Esophagus squamous epithelium (tissue), 4 donors: ENCODE measurements around the gene PPFIA2.

Source experiments
- CTCF ChIP-seq, 6 experiments: fragments of 450-650 bp in 4 of 6; fragments of 200-600 bp in 2 of 6; sonication (generic) in 2 of 6; IDR thresholded peaks; one replicate each; pipeline ENCODE4 v1.5.1; 2016 to 2019; ENCODE audit warnings: antibody characterized with exemption in 6 of 6, mild to moderate bottlenecking in 4 of 6, moderate library complexity in 4 of 6
- POLR2A ChIP-seq, 4 donors: fragments of 450-650 bp; IDR thresholded peaks; one replicate each; pipeline ENCODE4 v1.6.1; 2017; ENCODE audit warnings: antibody characterized with exemption in 4 of 4, mild to moderate bottlenecking in 4 of 4, moderate library complexity in 3 of 4

GRCh38 chr12:81386101-81386500, 373.0 kb downstream of the PPFIA2 start:
- no peak for TF ChIP-seq POLR2A (IDR thresholded peaks at IDR 0.05)
- TF ChIP-seq CTCF (IDR thresholded peaks at IDR 0.05), result no peak
